HCT116 (cell line): ENCODE data around the gene NR2F6. TPM values are rescaled to one million over a fixed set of nuclear protein-coding genes. Genes with fewer than 3 reads are reported as not detected.

Source experiments
- ATAC-seq: fragments of 200-7000 bp; cut with Tn5 transposase; 2 replicates; pipeline ENCODE4 v1.9.1; 2020; ENCODE audit warnings: mild to moderate bottlenecking, moderate library complexity
- BruUV-seq: library from RNA; stranded (reverse); fragments of 400-500 nt; replicated peaks from 2 replicates; lab custom pipeline; 2021; lab: Mats Ljungman, UMichigan
- CTCF ChIA-PET: fragments of 300-600 bp; sonication (Branson Sonifier 250); formaldehyde crosslinking; loops from one replicate; lab custom pipeline; 2021; ENCODE audit warnings: antibody characterized with exemption; lab: Charles Lee
- POLR2A ChIA-PET: fragments of 300-600, 350-600 bp; sonication (Branson Sonifier 250); formaldehyde crosslinking; loops from one replicate; lab custom pipeline; 2021; ENCODE audit warnings: antibody characterized with exemption; lab: Charles Lee
- RAD21 ChIA-PET, 2 experiments: fragments of 300-600 bp; sonication (Branson Sonifier 250); formaldehyde crosslinking; loops; one replicate each; lab custom pipeline; 2023; ENCODE audit warnings: low total read pairs in 2 of 2; ENCODE audit not compliant: uncharacterized antibody in 2 of 2, unreplicated experiment in 2 of 2, low non-redundant PET in 1 of 2; lab: Charles Lee
- DNase-seq: peaks from one replicate; pipeline ENCODE4 v3.0.0-alpha.2; 2010; ENCODE audit warnings: low read depth, low spot score
- H2AFZ ChIP-seq: fragments of 200-600 bp; shearing (Covaris generic), sonication (generic); 2 replicates; pipeline ENCODE4 v1.6.1; 2017; ENCODE audit warnings: low read depth, mixed run types, mixed read lengths, antibody characterized with exemption, low read length; ENCODE audit not compliant: poor library complexity, severe bottlenecking
- H3K27ac ChIP-seq: 2 replicates; pipeline ENCODE4 v1.5.1; 2012; ENCODE audit warnings: low read depth, low read length
- H3K27me3 ChIP-seq: fragments of 200-600 bp; sonication (generic); 2 replicates; pipeline ENCODE4 v1.6.1; 2016; ENCODE audit warnings: mixed run types, low read length, mixed read lengths; ENCODE audit not compliant: insufficient read depth
- H3K36me3 ChIP-seq, 2 experiments: fragments of 200-500 bp in 1 of 2; fragments of 200-600 bp in 1 of 2; sonication (Bioruptor generic) in 1 of 2; sonication (generic) in 1 of 2; 2 replicates each; pipeline versions ENCODE4 v1.5.1 to v1.6.1; 2014 to 2016; ENCODE audit warnings: low read length in 2 of 2, inconsistent platforms in 1 of 2, mixed read lengths in 1 of 2, mixed run types in 1 of 2; ENCODE audit not compliant: insufficient read depth in 2 of 2, control insufficient read depth in 1 of 2
- H3K4me1 ChIP-seq, 2 experiments: fragments of 200-600 bp in 1 of 2; sonication (generic) in 1 of 2; 2 replicates each; pipeline versions ENCODE4 v1.5.1 to v1.6.1; 2012 to 2017; ENCODE audit warnings: low read length in 2 of 2, inconsistent platforms in 1 of 2, mild to moderate bottlenecking in 1 of 2, mixed read lengths in 1 of 2, mixed run types in 1 of 2, moderate library complexity in 1 of 2; ENCODE audit not compliant: insufficient read depth in 2 of 2, control insufficient read depth in 1 of 2
- H3K4me2 ChIP-seq: fragments of 200-600 bp; sonication (generic); 2 replicates; pipeline ENCODE4 v1.6.1; 2017; ENCODE audit warnings: mixed run types, low read length, mixed read lengths
- H3K4me3 ChIP-seq, 2 experiments: fragments of 200-600 bp in 1 of 2; sonication (generic) in 1 of 2; replicated peaks in 1 of 2; 2 replicates each; pipeline ENCODE4 v1.5.1; 2011 to 2016; ENCODE audit warnings: low read length in 2 of 2, control low read depth in 1 of 2, low read depth in 1 of 2, mild to moderate bottlenecking in 1 of 2, mixed read lengths in 1 of 2, mixed run types in 1 of 2
- H3K79me2 ChIP-seq: fragments of 200-600 bp; sonication (generic); 2 replicates; pipeline ENCODE4 v1.6.1; 2017; ENCODE audit warnings: mild to moderate bottlenecking, mixed run types, low read length, moderate library complexity, mixed read lengths; ENCODE audit not compliant: insufficient read depth
- H3K9ac ChIP-seq: fragments of 200-600 bp; sonication (generic); 2 replicates; pipeline ENCODE4 v1.6.1; 2016; ENCODE audit warnings: low read length, mixed read lengths
- H3K9me2 ChIP-seq: fragments of 200-600 bp; sonication (generic), shearing (Covaris generic); 2 replicates; pipeline ENCODE4 v1.6.1; 2017; ENCODE audit warnings: mixed run types, mild to moderate bottlenecking, moderate library complexity; ENCODE audit not compliant: insufficient read depth
- H3K9me3 ChIP-seq, 2 experiments: fragments of 200-500 bp in 1 of 2; fragments of 200-600 bp in 1 of 2; sonication (Bioruptor generic) in 1 of 2; sonication (generic) in 1 of 2; 2 replicates each; pipeline ENCODE4 v1.6.1; 2014 to 2017; ENCODE audit warnings: low read length in 2 of 2, mixed read lengths in 2 of 2, inconsistent platforms in 1 of 2, low read depth in 1 of 2, mild to moderate bottlenecking in 1 of 2, mixed run types in 1 of 2, moderate library complexity in 1 of 2; ENCODE audit not compliant: control insufficient read depth in 1 of 2, insufficient read depth in 1 of 2
- H4K20me1 ChIP-seq: fragments of 200-600 bp; sonication (generic), shearing (Covaris generic); 2 replicates; pipeline ENCODE4 v1.6.1; 2017; ENCODE audit warnings: mixed run types, mild to moderate bottlenecking, moderate library complexity; ENCODE audit not compliant: insufficient read depth
- CBX3 ChIP-seq: IDR thresholded peaks from 2 replicates; pipeline ENCODE4 v1.6.1; 2012; ENCODE audit warnings: low read depth
- CEBPB ChIP-seq: IDR thresholded peaks from 2 replicates; pipeline ENCODE4 v1.6.1; 2012; ENCODE audit warnings: low read depth
- EGR1 ChIP-seq: IDR thresholded peaks from 2 replicates; pipeline ENCODE4 v1.6.1; 2012; ENCODE audit warnings: low read depth
- ELF1 ChIP-seq: IDR thresholded peaks from 2 replicates; pipeline ENCODE4 v1.6.1; 2012; ENCODE audit warnings: low read depth, borderline replicate concordance
- EZH2phosphoT487 ChIP-seq: fragments of 200-600 bp; IDR thresholded peaks from 2 replicates; pipeline ENCODE4 v1.6.1; 2018; ENCODE audit warnings: antibody characterized with exemption, borderline replicate concordance
- FOSL1 ChIP-seq: IDR thresholded peaks from 2 replicates; pipeline ENCODE4 v1.6.1; 2012; ENCODE audit warnings: low read depth
- JUND ChIP-seq: IDR thresholded peaks from 2 replicates; pipeline ENCODE4 v1.6.1; 2012
- POLR2A ChIP-seq: IDR thresholded peaks from 2 replicates; pipeline ENCODE4 v1.7.0; 2011; ENCODE audit warnings: borderline replicate concordance; ENCODE audit not compliant: insufficient read depth, insufficient read length; ENCODE audit errors: extremely low read depth
- SIN3A ChIP-seq: IDR thresholded peaks from 2 replicates; pipeline ENCODE4 v1.6.1; 2012; ENCODE audit warnings: low read depth
- TCF7L2 ChIP-seq: IDR thresholded peaks from 2 replicates; pipeline ENCODE4 v1.7.0; 2011; ENCODE audit warnings: borderline replicate concordance, inconsistent platforms; ENCODE audit not compliant: insufficient read depth, insufficient read length; ENCODE audit errors: extremely low read depth
- YY1 ChIP-seq: IDR thresholded peaks from 2 replicates; pipeline ENCODE4 v1.6.1; 2011; ENCODE audit warnings: low read length, low read depth, moderate library complexity, mild to moderate bottlenecking; ENCODE audit not compliant: insufficient replicate concordance; ENCODE audit errors: extremely low read depth
- intact Hi-C: fragments of 100-400 bp; cut with micrococcal nuclease; formaldehyde crosslinking; loops from 2 replicates; pipeline ENCODE4 v1.10.0; 2022
- total RNA-seq: library from RNA; stranded (reverse); gene quantifications from one replicate; pipeline ENCODE4 v1.2.1, GENCODE V29; 2021; ENCODE audit not compliant: unreplicated experiment
- TF ChIP-seq, protein P1 (sequence below): IDR thresholded peaks from 2 replicates; pipeline ENCODE4 v1.6.1; 2011; ENCODE audit warnings: mild to moderate bottlenecking, low read length, moderate library complexity; ENCODE audit not compliant: insufficient replicate concordance; ENCODE audit errors: extremely low read depth
- TF ChIP-seq, protein P2 (sequence below): IDR thresholded peaks from 2 replicates; pipeline ENCODE4 v1.6.1; 2012; ENCODE audit warnings: low read depth
- TF ChIP-seq, protein P3 (sequence below): IDR thresholded peaks from 2 replicates; pipeline ENCODE4 v1.6.1; 2012

The NR2F6 gene
- total RNA-seq, 1 experiment from 2014 or later, result 88.0 TPM

DNA sequence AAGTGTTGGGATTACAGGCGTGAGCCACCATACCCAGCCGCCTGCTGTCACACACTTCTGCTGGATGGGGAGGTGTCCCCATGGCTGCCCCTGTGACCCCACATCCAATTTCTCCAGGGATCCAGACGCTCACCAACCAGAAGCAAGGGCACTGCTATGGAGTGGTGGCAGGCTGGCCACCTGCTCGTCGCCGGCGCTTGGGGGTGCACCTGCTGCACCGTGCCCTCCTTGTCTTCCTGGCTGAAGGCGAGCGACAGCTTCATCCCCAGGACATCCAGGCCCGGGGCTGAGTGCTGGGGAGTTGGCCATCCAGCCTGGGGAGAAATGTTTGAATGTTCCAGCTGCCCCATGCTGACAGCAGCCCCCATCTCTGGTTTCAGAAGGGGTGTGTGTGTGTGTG, 40.5 kb upstream of the NR2F6 start:
- ChIA-PET RAD21 (no interaction called here), POLR2A (no interaction called here), CTCF (interaction anchor here (0.6 kb wide), 1 partner anchor 218 kb away, joined by 3 read pairs; no protein-coding TSS in a partner anchor)
- TF ChIP-seq FOSL1 (no peak), CEBPB (no peak), EZH2phosphoT487 (no peak)
- TF ChIP-seq, protein P1, sequence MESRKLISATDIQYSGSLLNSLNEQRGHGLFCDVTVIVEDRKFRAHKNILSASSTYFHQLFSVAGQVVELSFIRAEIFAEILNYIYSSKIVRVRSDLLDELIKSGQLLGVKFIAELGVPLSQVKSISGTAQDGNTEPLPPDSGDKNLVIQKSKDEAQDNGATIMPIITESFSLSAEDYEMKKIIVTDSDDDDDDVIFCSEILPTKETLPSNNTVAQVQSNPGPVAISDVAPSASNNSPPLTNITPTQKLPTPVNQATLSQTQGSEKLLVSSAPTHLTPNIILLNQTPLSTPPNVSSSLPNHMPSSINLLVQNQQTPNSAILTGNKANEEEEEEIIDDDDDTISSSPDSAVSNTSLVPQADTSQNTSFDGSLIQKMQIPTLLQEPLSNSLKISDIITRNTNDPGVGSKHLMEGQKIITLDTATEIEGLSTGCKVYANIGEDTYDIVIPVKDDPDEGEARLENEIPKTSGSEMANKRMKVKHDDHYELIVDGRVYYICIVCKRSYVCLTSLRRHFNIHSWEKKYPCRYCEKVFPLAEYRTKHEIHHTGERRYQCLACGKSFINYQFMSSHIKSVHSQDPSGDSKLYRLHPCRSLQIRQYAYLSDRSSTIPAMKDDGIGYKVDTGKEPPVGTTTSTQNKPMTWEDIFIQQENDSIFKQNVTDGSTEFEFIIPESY, result no peak
- Histone ChIP-seq H3K4me2 (no peak overlapping the region), H4K20me1 (no peaks in the 10 kb centered on the region), H3K9ac (no peak overlapping the region), H2AFZ (no peak overlapping the region), H3K36me3 (peaks cover 0 to 6% of the 10 kb centered on the region in 2 experiments; a peak in 1 of 4 replicates), H3K27me3 (no peaks in the 10 kb centered on the region), H3K9me3 (no peaks in the 10 kb centered on the region), H3K9me2 (no peaks in the 10 kb centered on the region), H3K4me3 (no peak overlapping the region), H3K4me1 (peaks cover 0 to 40% of the 10 kb centered on the region in 2 experiments; a peak in 2 of 4 replicates), H3K79me2 (peaks cover 12% of the 10 kb centered on the region; the same call in 1 of the 2 replicates), H3K27ac (no peak overlapping the region)
- DNase-seq (no peak), ATAC-seq (no peak)
- no TSS peak for BruUV-seq
- intact Hi-C loops, result no loop called here

DNA sequence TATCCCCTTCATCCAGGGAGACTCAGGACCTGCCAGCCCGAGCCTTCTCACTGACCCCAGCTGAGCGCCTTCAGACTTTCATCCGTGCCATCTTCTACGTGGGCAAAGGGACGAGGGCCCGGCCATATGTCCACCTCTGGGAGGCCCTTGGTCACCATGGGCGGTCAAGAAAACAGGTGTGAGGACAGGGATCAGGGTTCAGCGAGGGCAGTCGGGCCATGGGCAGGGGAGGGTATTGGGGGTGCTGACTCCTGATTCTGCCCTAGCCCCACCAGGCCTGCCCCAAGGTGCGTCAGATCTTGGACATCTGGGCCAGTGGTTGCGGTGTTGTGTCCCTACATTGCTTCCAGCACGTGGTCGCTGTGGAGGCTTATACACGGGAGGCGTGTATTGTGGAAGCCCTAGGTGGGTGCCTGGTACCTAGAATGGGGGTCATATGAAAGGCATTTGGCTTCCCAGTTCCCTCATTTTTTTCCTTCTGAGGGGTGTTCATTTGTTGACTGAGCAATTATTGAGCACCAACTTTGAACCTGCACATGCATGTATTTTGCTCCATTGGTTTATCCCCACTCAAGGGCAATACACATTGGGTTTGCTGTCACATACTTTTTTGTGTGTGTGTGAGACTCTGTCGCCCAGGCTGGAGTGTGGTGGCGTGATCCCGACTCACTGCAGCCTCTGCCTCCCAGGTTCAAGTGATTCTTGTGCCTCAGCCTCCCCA, 39.9 kb upstream of the NR2F6 start:
- no peak overlapping the region for H3K27ac ChIP-seq
- H3K9me3 ChIP-seq, result no peaks in the 10 kb centered on the region
- no peaks in the 10 kb centered on the region for H4K20me1 ChIP-seq
- peaks cover 0 to 6% of the 10 kb centered on the region in 2 experiments; a peak in 1 of 4 replicates for H3K36me3 ChIP-seq
- no peaks in the 10 kb centered on the region for H3K27me3 ChIP-seq
- BruUV-seq, result no TSS peak
- TF ChIP-seq ELF1 (no peak), SIN3A (no peak), CBX3 (no peak), TCF7L2 (no peak), CEBPB (no peak), EGR1 (no peak), POLR2A (no peak), YY1 (no peak), JUND (no peak)
- TF ChIP-seq, protein P2, sequence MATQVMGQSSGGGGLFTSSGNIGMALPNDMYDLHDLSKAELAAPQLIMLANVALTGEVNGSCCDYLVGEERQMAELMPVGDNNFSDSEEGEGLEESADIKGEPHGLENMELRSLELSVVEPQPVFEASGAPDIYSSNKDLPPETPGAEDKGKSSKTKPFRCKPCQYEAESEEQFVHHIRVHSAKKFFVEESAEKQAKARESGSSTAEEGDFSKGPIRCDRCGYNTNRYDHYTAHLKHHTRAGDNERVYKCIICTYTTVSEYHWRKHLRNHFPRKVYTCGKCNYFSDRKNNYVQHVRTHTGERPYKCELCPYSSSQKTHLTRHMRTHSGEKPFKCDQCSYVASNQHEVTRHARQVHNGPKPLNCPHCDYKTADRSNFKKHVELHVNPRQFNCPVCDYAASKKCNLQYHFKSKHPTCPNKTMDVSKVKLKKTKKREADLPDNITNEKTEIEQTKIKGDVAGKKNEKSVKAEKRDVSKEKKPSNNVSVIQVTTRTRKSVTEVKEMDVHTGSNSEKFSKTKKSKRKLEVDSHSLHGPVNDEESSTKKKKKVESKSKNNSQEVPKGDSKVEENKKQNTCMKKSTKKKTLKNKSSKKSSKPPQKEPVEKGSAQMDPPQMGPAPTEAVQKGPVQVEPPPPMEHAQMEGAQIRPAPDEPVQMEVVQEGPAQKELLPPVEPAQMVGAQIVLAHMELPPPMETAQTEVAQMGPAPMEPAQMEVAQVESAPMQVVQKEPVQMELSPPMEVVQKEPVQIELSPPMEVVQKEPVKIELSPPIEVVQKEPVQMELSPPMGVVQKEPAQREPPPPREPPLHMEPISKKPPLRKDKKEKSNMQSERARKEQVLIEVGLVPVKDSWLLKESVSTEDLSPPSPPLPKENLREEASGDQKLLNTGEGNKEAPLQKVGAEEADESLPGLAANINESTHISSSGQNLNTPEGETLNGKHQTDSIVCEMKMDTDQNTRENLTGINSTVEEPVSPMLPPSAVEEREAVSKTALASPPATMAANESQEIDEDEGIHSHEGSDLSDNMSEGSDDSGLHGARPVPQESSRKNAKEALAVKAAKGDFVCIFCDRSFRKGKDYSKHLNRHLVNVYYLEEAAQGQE, result no peak
- TF ChIP-seq, protein P3, sequence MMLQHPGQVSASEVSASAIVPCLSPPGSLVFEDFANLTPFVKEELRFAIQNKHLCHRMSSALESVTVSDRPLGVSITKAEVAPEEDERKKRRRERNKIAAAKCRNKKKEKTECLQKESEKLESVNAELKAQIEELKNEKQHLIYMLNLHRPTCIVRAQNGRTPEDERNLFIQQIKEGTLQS, result no peak
- no peak overlapping the region for H3K4me2 ChIP-seq
- H3K9ac ChIP-seq, result no peak overlapping the region
- peaks cover 0 to 37% of the 10 kb centered on the region in 2 experiments; a peak in 2 of 4 replicates for H3K4me1 ChIP-seq
- no peak overlapping the region for H2AFZ ChIP-seq
- H3K4me3 ChIP-seq, result no peak overlapping the region
- ChIA-PET POLR2A (no interaction called here), RAD21 (no interaction called here), CTCF (no interaction called here)
- no peak for DNase-seq
- ATAC-seq, result no peak
- no peaks in the 10 kb centered on the region for H3K9me2 ChIP-seq
- H3K79me2 ChIP-seq, result peaks cover 12% of the 10 kb centered on the region; the same call in 1 of the 2 replicates
- intact Hi-C loops, result no loop called here
